Mucosa of descending colon (tissue), 3 donors: ENCODE data around the gene FAM228B. TPM values are rescaled to one million over a fixed set of nuclear protein-coding genes. Genes with fewer than 3 reads are reported as not detected.
A peak's percentile ranks its signal among the peaks of the same experiment; 100 is the strongest.

Experiments
- ATAC-seq: fragments of 200-7000 bp; cut with Tn5 transposase; one replicate; pipeline ENCODE4 v1.9.1; 2020; ENCODE audit warnings: mild to moderate bottlenecking, moderate library complexity
- DNase-seq, 3 donors: peaks; one replicate each; pipeline ENCODE4 v3.0.0-alpha.2; 2020
- H3K36me3 ChIP-seq: fragments of 200-600 bp; one replicate; pipeline ENCODE4 v1.8.0; 2021; ENCODE audit warnings: low read depth, mild to moderate bottlenecking
- H3K4me1 ChIP-seq: fragments of 200-600 bp; one replicate; pipeline ENCODE4 v1.8.0; 2021; ENCODE audit warnings: low read depth, mild to moderate bottlenecking
- H3K4me3 ChIP-seq: fragments of 200-600 bp; one replicate; pipeline ENCODE4 v1.8.0; 2021; ENCODE audit warnings: mild to moderate bottlenecking
- H3K9me3 ChIP-seq: fragments of 200-600 bp; one replicate; pipeline ENCODE4 v1.8.0; 2021; ENCODE audit warnings: mild to moderate bottlenecking
- intact Hi-C, 2 donors: fragments of 100-400 bp; cut with DNase I in 1 of 2; cut with micrococcal nuclease in 1 of 2; formaldehyde crosslinking; loops; one replicate each; pipeline versions ENCODE4 v1.11.0 to v1.11.1; 2022; cut with DNase I, micrococcal nuclease
- total RNA-seq, 3 donors: library from RNA; stranded (reverse); fragmentation: NEBNext Ultra II Directional in 2 of 3; extraction: Animal tissue kit (Norgen Biotek cat#: 25700) in 2 of 3; gene quantifications; one replicate each; pipeline versions ENCODE4 v1.2.1 to v1.2.4, GENCODE V29; 2021 to 2023
- TF ChIP-seq, protein P1 (sequence below): fragments of 200-600 bp; IDR thresholded peaks from one replicate; pipeline ENCODE4 v1.8.0; 2022; ENCODE audit warnings: antibody characterized with exemption, mild to moderate bottlenecking
- donor health status: DM: no; HTN: no; CAD: no; lungs with moderate emphysema.
- donor health status: DM: no; HTN: no; CAD: no.
- donor health status: DM: no; HTN: yes; CAD: no.

Gene FAM228B
- total RNA-seq, 3 donors from 2014 or later: 4.8 to 36.6 (median 7.8) TPM

DNA sequence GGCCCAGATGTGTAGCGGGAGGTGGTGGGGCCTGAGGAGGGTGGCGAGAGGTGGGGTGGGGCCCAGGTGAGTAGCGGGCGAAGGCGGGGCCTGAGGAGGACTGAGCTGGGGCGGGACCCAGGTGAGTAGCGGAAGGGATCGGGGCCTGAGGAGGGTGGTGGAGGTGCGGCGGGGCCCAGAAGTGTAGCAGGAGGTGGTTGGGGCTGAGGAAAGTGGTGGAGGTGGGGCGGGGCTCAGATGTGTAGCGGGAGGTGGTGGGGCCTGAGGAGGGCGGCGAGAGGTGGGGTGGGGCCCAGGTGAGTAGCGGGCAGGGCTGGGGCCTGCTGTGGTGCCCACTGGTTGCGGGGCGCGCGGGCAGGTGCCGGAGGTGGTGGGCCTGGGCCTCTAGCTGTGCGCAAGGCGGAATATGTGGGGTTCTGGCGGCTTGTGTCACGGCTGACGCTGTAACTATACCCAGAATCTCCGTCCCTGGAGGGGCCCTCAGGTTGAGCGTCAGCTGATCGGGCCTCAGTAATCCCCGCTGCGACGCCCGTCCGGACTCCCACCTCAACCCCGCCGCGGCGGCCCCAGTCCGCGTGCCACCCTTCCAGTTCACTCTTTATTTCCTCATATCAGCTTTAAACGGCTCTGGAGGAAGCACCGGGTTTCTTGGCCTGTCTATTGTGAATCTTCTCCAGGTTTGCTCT, 46.3 kb upstream of the FAM228B start:
- ATAC-seq (peak; percentile 9), DNase-seq (peak in 1 of 3 donors; percentile 65)
- TF ChIP-seq, protein P1, sequence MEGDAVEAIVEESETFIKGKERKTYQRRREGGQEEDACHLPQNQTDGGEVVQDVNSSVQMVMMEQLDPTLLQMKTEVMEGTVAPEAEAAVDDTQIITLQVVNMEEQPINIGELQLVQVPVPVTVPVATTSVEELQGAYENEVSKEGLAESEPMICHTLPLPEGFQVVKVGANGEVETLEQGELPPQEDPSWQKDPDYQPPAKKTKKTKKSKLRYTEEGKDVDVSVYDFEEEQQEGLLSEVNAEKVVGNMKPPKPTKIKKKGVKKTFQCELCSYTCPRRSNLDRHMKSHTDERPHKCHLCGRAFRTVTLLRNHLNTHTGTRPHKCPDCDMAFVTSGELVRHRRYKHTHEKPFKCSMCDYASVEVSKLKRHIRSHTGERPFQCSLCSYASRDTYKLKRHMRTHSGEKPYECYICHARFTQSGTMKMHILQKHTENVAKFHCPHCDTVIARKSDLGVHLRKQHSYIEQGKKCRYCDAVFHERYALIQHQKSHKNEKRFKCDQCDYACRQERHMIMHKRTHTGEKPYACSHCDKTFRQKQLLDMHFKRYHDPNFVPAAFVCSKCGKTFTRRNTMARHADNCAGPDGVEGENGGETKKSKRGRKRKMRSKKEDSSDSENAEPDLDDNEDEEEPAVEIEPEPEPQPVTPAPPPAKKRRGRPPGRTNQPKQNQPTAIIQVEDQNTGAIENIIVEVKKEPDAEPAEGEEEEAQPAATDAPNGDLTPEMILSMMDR: no peak
- H3K4me1 ChIP-seq: peaks cover 19% of the 10 kb centered on the region
- intact Hi-C loops: loop anchor here in 1 of 2 donors (5.0 kb wide), 1 partner anchor 150 kb away; the partner anchor contains the start of gene ATAD2B
- H3K4me3 ChIP-seq: peak overlapping the region; percentile 24
- H3K36me3 ChIP-seq: no peaks in the 10 kb centered on the region
- no peaks in the 10 kb centered on the region for H3K9me3 ChIP-seq

DNA sequence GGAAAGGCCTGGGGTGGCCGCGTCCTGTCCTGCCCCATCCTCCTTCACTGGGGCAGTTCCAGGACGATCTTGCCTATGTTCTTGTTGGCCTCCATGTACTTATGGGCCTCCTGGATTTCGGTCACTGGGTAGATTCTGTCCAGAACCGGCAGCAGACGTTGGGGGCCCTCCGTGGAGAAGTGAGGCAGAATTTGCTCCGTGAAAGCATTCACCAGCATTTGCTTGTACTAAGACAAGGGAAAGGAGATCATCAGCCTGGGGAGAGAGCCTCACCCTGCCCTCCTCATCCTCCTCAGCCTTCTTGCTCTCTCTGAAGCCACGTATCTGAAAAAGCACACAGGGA, 45.8 kb upstream of the FAM228B start:
- H3K4me3 ChIP-seq: peak overlapping the region; percentile 24
- H3K4me1 ChIP-seq: peaks cover 19% of the 10 kb centered on the region
- no peaks in the 10 kb centered on the region for H3K36me3 ChIP-seq
- ATAC-seq (no peak), DNase-seq (no peak)
- no peaks in the 10 kb centered on the region for H3K9me3 ChIP-seq
- intact Hi-C loops: loop anchor here in 1 of 2 donors (5.0 kb wide), 1 partner anchor 150 kb away; the partner anchor contains the start of gene ATAD2B
- TF ChIP-seq, protein P1: no peak

DNA sequence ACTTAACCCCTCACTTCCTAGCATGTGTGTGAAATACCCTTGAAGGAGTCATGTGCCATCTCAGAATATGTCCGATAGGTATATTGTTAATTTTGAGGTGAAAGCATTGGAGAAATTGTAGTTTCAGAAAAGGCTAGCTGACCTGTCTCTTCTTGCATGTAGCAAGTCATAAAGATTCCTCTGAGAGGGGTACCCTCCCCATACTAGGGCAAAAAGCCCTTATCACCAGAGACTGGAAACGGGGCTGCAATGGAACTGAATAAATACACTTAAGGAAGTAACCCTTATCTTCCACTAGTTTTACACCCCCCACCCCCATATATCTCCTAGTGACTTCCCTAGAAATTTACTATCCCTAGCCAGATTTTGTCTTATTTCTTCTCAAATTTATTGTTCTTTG, 45.4 kb upstream of the FAM228B start:
- intact Hi-C loops: loop anchor here in 1 of 2 donors (5.0 kb wide), 1 partner anchor 151 kb away; the partner anchor contains the start of gene ATAD2B
- DNase-seq: peak in 1 of 3 donors; percentile 17

DNA sequence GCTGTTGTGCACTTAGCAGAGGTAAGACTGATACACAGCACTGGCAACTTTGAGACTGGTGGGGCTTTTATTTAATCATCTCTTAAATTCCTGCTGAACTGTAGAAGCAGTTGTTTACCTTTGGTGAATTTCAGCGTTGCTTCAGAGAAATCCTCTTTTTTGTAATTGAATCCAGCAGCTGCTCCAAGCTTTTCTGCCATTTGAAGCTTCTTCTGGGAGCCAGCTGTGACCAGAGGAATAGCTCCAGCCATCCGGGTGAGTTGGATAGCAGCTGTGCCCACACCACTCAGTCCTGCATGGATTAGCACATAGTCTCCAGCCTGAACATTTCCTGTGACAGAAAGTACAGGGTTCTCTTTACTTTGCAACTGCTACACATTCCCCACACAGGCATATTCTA, 42.6 kb upstream of the FAM228B start:
- DNase-seq (no peak), ATAC-seq (no peak)
- H3K36me3 ChIP-seq: no peaks in the 10 kb centered on the region
- intact Hi-C loops: no loop called here
- no peaks in the 10 kb centered on the region for H3K9me3 ChIP-seq
- TF ChIP-seq, protein P1: no peak
- H3K4me1 ChIP-seq: peaks cover 22% of the 10 kb centered on the region
- no peak overlapping the region for H3K4me3 ChIP-seq

More for the DNA sequence above, 45.4 kb upstream of the FAM228B start:
- peaks cover 22% of the 10 kb centered on the region for H3K4me1 ChIP-seq
- no peaks in the 10 kb centered on the region for H3K36me3 ChIP-seq
- no peak for ATAC-seq
- no peak overlapping the region for H3K4me3 ChIP-seq
- no peaks in the 10 kb centered on the region for H3K9me3 ChIP-seq
- TF ChIP-seq, protein P1: no peak

DNA sequence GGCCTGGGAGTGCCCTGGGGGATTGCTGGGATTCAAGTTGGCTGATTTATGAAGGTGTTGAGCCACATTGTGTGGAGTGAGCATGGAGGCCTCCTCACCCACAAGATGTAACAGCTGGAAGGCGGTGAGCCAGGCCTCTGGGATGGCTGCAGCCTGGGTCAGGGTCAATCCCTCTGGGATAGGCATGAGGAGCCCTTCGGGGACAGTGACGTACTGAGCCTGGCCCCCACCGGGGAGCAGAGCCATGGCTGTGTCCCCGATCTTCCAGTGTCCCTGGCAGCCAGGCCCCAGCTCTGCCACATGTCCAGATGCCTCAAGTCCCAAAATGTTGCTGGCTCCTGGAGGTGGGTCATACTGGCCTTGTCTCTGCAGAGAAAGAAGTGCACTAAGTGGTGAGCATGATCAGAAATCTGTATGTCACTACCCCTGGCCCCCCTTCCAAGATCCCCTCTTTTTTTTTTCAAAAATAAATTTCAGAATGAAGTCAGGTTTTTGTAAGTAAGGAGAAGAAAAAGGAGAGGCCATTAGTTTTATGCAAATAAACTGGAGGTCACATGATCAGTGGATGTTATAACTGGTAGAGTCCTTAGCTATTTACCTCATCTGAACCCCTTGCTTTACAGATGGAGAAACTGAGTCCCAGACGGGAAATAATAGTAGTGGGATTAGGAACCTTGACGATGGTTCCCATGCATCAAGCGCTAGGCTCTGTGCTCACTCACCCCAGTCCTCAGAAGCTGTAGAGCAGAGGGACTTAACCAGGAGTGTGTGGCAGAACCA, 40.3 kb upstream of the FAM228B start:
- ATAC-seq: no peak
- Histone ChIP-seq H3K36me3 (no peaks in the 10 kb centered on the region), H3K4me3 (no peak overlapping the region), H3K4me1 (peaks cover 21% of the 10 kb centered on the region), H3K9me3 (no peaks in the 10 kb centered on the region)
- peak; percentile 23 to 54 (median 37) for DNase-seq
- intact Hi-C loops: no loop called here
- TF ChIP-seq, protein P1: no peak
